Activated naive CD8-positive, alpha-beta T cell treated with anti-CD3 and anti-CD28 coated beads, Interleukin-2, amount 10 ng/mL, durations not matched to agents 7 days and 5 days (primary cell): Measurements from ENCODE around the gene TMEM138. TPM values are rescaled to one million over a fixed set of nuclear protein-coding genes. Genes with fewer than 3 reads are reported as not detected.
"Not testable (repeated sequence)": the region's sequence is repeated elsewhere in the genome, so short reads cannot be mapped to it uniquely, and the experiment has no call there.

Source experiments
- ATAC-seq: fragments of 150-1000 bp; cut with Tn5 transposase; one replicate; pipeline ENCODE4 v1.10.0; 2021; ENCODE audit warnings: low read depth, moderate library complexity
- POLR2A ChIA-PET: fragments of 350-600 bp; sonication (Branson Sonifier 250); formaldehyde crosslinking; loops from one replicate; lab custom pipeline; 2021; ENCODE audit warnings: antibody characterized with exemption; lab: Charles Lee
- DNase-seq: peaks from one replicate; pipeline ENCODE4 v3.0.0; 2021
- H3K27ac Mint-ChIP-seq: one replicate; pipeline ENCODE4 v1.8.0; 2022; ENCODE audit warnings: mild to moderate bottlenecking, mixed read lengths
- H3K27me3 Mint-ChIP-seq: one replicate; pipeline ENCODE4 v1.8.0; 2022; ENCODE audit warnings: mild to moderate bottlenecking, moderate library complexity, mixed read lengths
- H3K36me3 Mint-ChIP-seq: one replicate; pipeline ENCODE4 v1.8.0; 2021; ENCODE audit warnings: mild to moderate bottlenecking, mixed read lengths
- H3K4me1 Mint-ChIP-seq: one replicate; pipeline ENCODE4 v1.8.0; 2021; ENCODE audit warnings: mixed read lengths
- H3K4me3 Mint-ChIP-seq: one replicate; pipeline ENCODE4 v1.8.0; 2022; ENCODE audit warnings: mild to moderate bottlenecking, moderate library complexity, mixed read lengths
- H3K9me3 Mint-ChIP-seq: one replicate; pipeline ENCODE4 v1.8.0; 2021; ENCODE audit warnings: mixed read lengths
- total RNA-seq, 2 experiments: library from RNA; stranded (reverse); gene quantifications; one replicate each; pipeline ENCODE4 v1.2.3, GENCODE V29; 2021

Gene TMEM138
- total RNA-seq, 2 experiments from 2014 or later: 53.4 to 57.7 TPM

DNA sequence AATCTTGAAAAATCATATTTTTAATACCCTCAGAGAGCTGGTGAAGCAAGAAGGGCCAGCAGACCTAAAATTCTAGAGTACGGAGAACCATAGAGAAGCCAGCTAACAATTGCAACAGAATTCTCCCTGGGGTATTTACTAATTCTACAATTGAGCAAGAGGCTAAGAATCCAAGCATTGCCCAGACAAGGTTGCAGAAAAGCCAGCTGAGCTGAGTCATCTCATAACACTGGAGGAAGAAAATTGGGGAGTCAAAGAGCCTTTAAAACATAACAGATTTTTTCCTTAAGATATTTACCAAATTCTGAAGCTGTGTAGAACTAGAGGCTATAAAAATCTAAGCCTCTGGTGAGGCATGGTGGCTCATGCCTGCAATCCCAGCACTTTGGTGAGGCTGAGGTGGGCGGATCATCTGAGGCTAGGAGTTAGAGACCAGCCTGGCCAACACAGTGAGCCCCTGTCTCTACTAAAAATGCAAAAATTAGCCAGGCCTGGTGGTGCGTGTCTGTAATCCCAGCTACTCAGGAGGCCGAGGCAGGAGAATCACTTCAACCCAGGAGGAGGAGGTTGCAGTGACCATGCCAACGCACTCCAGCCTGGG, 16.6 kb downstream of the TMEM138 start:
- Mint-ChIP-seq H3K27me3 (no peaks in the 10 kb centered on the region), H3K9me3 (peaks cover 2% of the 10 kb centered on the region), H3K36me3 (peaks cover 12% of the 10 kb centered on the region), H3K4me1 (no peaks in the 10 kb centered on the region), H3K27ac (no peak overlapping the region), H3K4me3 (no peak overlapping the region)
- ATAC-seq (no peak), DNase-seq (no peak)
- POLR2A ChIA-PET: interaction anchor here (1.2 kb wide), 1 partner anchor 17 kb away, joined by 5 read pairs; the partner anchor contains the start of genes CYB561A3 and TMEM138

DNA sequence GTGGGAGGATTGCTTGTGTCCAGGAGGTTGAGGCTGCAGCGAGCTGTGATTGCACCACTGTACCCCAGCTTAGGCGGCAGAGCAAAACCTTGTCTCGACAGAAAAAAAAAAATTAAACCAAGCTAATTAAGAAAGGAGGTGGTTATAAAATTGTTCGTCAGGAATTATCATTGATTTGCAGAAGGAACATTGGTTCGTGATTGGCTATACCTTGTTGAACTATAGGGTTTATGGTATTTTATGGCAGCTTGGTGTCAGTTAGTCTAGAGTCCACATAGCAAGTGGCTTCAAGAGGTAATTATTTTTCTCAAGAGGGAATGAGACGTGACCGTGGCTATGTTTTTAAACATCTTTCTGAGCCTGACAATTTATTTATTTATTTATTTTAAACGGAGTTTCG, 18.7 kb downstream of the TMEM138 start:
- ATAC-seq (no peak), DNase-seq (no peak)
- H3K27me3 Mint-ChIP-seq: no peaks in the 10 kb centered on the region
- H3K36me3 Mint-ChIP-seq: no peaks in the 10 kb centered on the region
- no peak overlapping the region for H3K4me3 Mint-ChIP-seq
- H3K9me3 Mint-ChIP-seq: no peaks in the 10 kb centered on the region
- H3K27ac Mint-ChIP-seq: no peak overlapping the region
- H3K4me1 Mint-ChIP-seq: peaks cover 3% of the 10 kb centered on the region
- POLR2A ChIA-PET: interaction anchor here (1.4 kb wide), 1 partner anchor 45 kb away, joined by 5 read pairs; no protein-coding TSS in a partner anchor

DNA sequence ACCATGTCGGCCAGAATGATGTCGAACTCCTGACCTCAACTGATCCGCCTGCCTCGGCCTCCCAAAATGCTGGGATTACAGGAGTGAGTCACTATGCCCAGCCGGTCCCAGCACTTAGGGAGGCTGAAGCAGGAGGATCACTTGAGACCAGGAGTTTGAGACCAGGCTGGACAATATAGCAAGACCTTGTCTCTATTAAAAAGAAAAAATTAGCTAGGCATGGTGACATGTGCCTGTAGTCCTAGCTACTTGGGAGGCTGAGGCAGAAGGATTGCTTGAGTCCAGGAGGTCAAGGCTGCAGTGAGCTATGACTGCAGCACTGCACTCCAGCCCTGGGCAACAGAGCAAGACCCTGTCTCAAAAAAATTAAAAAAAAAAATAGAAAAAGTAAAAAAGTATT, 21.7 kb downstream of the TMEM138 start:
- DNase-seq, H3K4me3 Mint-ChIP-seq, ATAC-seq, H3K9me3 Mint-ChIP-seq, H3K27me3 Mint-ChIP-seq, H3K36me3 Mint-ChIP-seq, H3K27ac Mint-ChIP-seq, H3K4me1 Mint-ChIP-seq: not testable (repeated sequence)
- POLR2A ChIA-PET: interaction anchor here (0.9 kb wide), 1 partner anchor 50 kb away, joined by 3 read pairs; no protein-coding TSS in a partner anchor

DNA sequence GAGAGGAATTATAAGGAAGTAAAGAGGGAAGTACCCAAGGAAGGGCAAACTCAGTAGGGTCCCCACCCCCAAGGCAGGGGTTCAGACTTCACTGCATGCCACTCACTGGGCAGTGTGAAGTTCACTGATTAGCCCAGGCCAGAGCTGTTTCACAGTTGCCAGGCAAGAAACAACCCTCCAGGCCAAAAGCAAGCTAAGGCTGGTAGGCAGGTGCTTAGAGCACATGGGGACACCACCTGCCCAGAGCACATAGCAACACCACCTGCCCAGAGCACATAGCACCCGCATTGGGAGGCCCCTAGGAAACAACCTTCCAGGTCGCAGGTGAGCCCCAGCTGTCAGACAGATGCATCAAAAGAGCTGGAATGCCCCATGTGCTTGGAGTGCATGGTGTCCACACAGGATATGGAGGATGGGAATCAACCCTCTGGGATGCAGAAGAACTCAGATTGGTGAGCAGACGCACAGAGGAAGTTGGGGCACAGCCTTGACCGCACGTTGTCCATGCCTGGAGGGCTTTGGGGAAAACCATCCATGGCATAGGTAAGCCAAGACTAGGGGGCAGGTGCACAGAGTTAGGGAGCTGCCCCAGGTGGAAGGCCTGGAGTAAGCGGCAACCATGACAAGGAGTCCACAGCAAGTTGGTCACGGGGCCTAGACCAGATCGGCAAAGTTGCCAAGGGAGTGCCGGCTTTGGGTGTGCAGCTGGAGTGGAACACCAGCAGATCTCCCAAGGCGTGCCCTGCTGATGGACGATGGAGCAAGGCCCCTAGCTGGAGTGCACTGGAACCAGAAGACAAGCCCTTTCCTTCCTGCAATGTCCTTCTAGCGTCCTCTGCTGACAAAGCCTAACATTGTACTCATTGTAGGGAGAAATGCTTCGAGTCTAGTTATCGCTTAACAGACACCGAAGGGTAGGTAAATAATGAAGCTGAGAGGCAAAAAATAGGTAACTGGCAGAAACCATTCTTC, 22.4 kb downstream of the TMEM138 start:
- H3K4me1 Mint-ChIP-seq: peaks cover 3% of the 10 kb centered on the region
- ATAC-seq: no peak
- peaks cover 1% of the 10 kb centered on the region for H3K9me3 Mint-ChIP-seq
- POLR2A ChIA-PET: interaction anchor here (0.6 to 3.1 kb wide), 5 partner anchors 10 to 90 kb away, joined by 3 to 28 read pairs (median 3); no protein-coding TSS in a partner anchor
- H3K36me3 Mint-ChIP-seq: peaks cover 1% of the 10 kb centered on the region
- no peaks in the 10 kb centered on the region for H3K27me3 Mint-ChIP-seq
- no peak overlapping the region for H3K27ac Mint-ChIP-seq
- H3K4me3 Mint-ChIP-seq: no peak overlapping the region
- DNase-seq: no peak

DNA sequence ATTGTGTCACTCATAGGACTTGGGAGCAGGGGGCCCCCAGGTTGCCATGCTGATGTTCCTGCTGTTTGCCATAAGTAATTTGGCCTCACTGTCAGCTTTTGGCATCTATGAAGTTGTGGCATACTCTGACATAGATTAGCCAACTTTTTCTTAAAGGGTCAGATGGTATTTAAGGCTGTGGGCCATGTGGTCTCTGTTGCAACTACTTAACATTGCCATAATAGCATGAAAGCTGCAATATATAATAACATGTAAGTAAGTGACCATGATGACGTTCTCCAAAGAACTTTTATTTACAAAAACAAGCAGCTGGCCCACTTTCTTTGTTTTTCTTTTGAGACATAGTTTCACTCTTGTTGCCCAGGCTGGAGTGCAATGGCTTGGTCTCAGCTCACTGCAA, 28.0 kb downstream of the TMEM138 start:
- POLR2A ChIA-PET: interaction anchor here (0.6 to 4.2 kb wide), 2 partner anchors 32 to 56 kb away, joined by 3 to 26 read pairs; partner anchors contain the start of genes DDB1 and TKFC
- H3K9me3 Mint-ChIP-seq: peaks cover 2% of the 10 kb centered on the region
- no peak overlapping the region for H3K4me3 Mint-ChIP-seq
- no peak for DNase-seq
- H3K4me1 Mint-ChIP-seq: peaks cover 24% of the 10 kb centered on the region
- peaks cover 12% of the 10 kb centered on the region for H3K36me3 Mint-ChIP-seq
- no peak overlapping the region for H3K27ac Mint-ChIP-seq
- no peak for ATAC-seq
- H3K27me3 Mint-ChIP-seq: no peaks in the 10 kb centered on the region

DNA sequence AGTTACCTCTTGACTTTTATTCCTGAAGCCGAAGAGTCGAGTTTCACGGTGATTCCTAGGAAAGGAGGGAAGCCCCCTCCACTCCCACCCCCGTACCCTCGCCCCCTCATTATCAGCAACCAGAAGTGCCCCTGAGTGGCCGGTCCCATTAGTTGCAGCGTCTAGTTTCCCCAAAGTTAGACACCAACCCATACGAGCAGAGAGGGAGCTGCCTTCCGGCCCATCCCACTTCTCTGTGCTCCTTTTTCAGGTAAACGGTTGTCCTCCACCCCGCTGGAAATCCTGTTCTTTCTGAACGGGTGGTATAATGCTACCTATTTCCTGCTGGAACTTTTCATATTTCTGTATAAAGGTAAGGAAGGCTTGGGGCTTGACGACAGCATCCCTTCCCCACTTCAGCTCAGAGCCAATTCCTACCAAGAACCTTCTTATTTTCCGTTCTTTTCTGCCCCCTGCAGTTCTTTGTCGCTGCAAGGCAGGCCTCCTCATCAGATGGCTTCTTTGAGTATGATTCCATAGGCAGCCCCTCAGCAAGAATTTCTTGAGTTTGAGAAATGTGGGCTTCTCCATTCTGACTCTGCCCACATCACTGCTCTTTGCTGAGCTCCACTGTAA, 30.9 kb downstream of the TMEM138 start:
- Mint-ChIP-seq H3K9me3 (peaks cover 2% of the 10 kb centered on the region), H3K27me3 (no peaks in the 10 kb centered on the region), H3K27ac (peak overlapping the region; percentile 90), H3K4me1 (peaks cover 22% of the 10 kb centered on the region), H3K36me3 (peaks cover 20% of the 10 kb centered on the region), H3K4me3 (peak overlapping the region; percentile 91)
- POLR2A ChIA-PET: interaction anchor here (0.6 to 4.2 kb wide), 6 partner anchors 8 to 62 kb away, joined by 3 to 26 read pairs (median 12); partner anchors contain the start of genes CPSF7, CYB561A3, DDB1 and SDHAF2
- DNase-seq (no peak), ATAC-seq (peak; percentile 25)

DNA sequence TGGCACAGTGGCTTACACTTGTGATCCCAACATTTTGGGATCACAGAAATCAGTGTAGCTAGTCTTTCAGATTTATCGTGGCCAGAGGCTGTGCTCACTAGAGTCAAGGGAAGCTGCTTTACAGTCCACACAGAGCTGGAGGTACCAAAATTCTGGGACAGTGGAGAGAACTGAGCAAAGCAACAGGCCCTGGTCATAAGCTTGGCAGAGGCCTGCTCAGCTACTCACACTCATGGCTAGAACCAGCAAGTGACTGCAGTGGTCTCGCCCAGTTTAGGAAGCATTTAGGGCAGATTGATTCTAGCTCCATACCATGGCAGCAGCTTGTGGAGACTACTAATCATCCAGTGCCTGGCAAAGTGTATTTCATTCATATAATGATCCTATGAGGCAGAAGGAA, 39.0 kb downstream of the TMEM138 start:
- ATAC-seq: no peak
- no peak for DNase-seq
- peak overlapping the region; percentile 4 for H3K27ac Mint-ChIP-seq
- POLR2A ChIA-PET: interaction anchor here (0.5 to 1.2 kb wide), 4 partner anchors 8 to 50 kb away, joined by 3 to 5 read pairs (median 3); partner anchors contain the start of genes CPSF7 and SDHAF2
- H3K4me3 Mint-ChIP-seq: no peak overlapping the region
- no peaks in the 10 kb centered on the region for H3K9me3 Mint-ChIP-seq
- H3K36me3 Mint-ChIP-seq: peaks cover 16% of the 10 kb centered on the region
- H3K4me1 Mint-ChIP-seq: no peaks in the 10 kb centered on the region
- no peaks in the 10 kb centered on the region for H3K27me3 Mint-ChIP-seq

DNA sequence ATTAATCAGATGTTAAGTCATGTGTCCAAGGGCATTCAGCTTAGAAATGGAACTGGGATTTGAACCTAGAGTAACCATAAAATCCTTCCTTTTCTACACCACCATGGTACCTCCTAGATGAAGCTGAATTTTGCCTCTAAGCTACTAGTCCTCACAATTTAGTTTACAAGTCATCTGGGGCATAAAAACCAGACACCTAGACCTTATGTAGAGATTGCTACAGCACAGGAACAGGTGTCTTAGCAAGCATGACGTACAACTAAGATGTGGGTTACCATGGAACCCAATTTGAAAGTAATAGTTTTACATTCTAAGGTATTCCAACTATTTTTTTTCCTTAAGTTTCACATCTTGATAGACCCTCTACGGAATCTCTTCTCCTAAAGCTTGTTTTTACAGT, 39.4 kb downstream of the TMEM138 start:
- Mint-ChIP-seq H3K4me1 (no peaks in the 10 kb centered on the region), H3K4me3 (no peak overlapping the region), H3K36me3 (peaks cover 16% of the 10 kb centered on the region), H3K27ac (no peak overlapping the region), H3K9me3 (no peaks in the 10 kb centered on the region), H3K27me3 (no peaks in the 10 kb centered on the region)
- ATAC-seq (no peak), DNase-seq (no peak)
- POLR2A ChIA-PET: interaction anchor here (0.9 to 1.2 kb wide), 3 partner anchors 9 to 28 kb away, joined by 3 to 5 read pairs (median 3); partner anchors contain the start of genes CPSF7 and SDHAF2

DNA sequence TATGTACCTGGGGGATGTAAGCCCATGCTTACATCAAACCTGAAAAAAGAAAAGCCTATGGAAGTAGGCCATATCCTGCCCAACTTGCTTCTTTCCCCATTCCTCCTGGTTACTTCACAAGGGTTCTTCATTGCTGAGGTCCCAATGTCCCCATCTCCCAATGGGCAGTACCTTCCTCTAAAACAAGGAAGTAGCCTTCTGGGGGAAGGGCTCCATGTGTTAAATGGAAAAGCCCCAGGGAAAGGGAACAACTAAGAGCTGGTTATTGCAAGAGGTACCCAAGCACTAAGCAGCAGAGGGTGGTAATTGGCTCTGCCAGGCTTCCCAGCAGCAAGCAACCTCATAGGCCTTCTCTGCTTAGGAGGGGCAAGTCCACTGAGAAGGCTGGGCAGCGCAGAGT, 41.5 kb downstream of the TMEM138 start:
- H3K27ac Mint-ChIP-seq: no peak overlapping the region

DNA sequence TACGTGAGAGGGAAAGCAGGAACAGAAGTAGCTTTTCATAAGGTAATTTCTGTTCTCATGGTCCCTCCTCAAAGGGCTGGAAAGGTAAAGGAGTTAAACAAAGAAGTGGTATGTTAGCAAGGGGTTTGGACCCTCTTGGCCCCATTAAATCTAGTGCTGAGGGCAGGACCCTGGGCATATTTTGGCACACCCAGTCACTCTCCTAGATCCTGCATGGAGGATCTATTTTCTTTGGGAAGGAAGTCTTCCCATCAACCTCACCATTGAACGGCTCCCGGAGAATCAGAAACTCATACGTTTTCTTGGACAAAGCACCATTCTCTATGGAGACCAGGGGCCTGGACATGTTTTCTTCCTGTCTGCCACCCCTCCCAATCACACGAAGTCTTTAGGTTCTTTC, 41.9 kb downstream of the TMEM138 start:
- DNase-seq: no peak
- ATAC-seq: no peak
- Mint-ChIP-seq H3K9me3 (no peaks in the 10 kb centered on the region), H3K4me3 (no peak overlapping the region), H3K4me1 (peaks cover 2% of the 10 kb centered on the region), H3K36me3 (peaks cover 17% of the 10 kb centered on the region), H3K27ac (no peak overlapping the region), H3K27me3 (no peaks in the 10 kb centered on the region)
- POLR2A ChIA-PET: no interaction called here

More for the DNA sequence above, 41.5 kb downstream of the TMEM138 start:
- no peak for DNase-seq
- Mint-ChIP-seq H3K9me3 (no peaks in the 10 kb centered on the region), H3K36me3 (peaks cover 16% of the 10 kb centered on the region), H3K4me3 (no peak overlapping the region), H3K4me1 (peaks cover 2% of the 10 kb centered on the region), H3K27me3 (no peaks in the 10 kb centered on the region)
- no peak for ATAC-seq
- POLR2A ChIA-PET: no interaction called here

DNA sequence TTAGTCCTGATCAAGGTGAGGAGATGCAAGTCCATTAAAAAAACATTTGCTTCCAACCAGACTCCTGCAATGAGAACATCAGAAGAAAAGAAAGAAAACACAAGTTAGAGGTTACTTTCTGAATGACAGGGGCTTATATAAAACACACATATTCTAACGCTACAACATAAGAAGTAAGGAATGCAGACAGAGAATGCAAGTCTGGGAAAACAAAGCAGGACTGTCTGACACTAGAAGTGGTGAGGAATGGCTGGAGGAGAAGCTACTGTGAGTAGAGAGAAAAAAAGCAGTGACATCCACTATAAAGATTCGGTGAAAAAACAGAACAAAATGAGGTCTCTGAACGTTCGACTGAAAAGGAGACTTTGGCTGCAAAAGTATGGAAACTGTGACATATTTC, 42.5 kb downstream of the TMEM138 start:
- POLR2A ChIA-PET: no interaction called here
- H3K4me3 Mint-ChIP-seq: no peak overlapping the region
- no peaks in the 10 kb centered on the region for H3K9me3 Mint-ChIP-seq
- H3K27ac Mint-ChIP-seq: no peak overlapping the region
- ATAC-seq: no peak
- H3K36me3 Mint-ChIP-seq: peaks cover 17% of the 10 kb centered on the region
- no peak for DNase-seq
- peaks cover 2% of the 10 kb centered on the region for H3K4me1 Mint-ChIP-seq
- H3K27me3 Mint-ChIP-seq: no peaks in the 10 kb centered on the region

DNA sequence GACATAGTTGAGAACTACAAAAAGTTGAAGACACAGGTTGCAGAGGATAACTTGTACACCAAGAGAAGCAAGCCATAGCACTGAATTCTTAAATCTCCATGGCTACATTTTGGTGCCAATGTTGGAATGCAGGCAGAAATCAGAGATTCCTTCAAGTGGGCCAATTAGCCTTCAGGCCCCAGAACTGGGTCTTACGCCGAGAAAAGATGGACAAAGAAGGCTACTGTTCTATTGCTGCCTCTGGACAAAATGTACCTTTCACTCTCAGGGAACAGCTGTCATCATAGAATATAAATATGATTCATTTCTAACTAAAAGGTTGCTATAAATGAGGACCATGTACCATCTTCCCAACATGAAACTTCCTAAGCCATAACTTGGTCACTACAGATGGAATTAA, 43.9 kb downstream of the TMEM138 start:
- DNase-seq (no peak), ATAC-seq (no peak)
- Mint-ChIP-seq H3K9me3 (no peaks in the 10 kb centered on the region), H3K27ac (no peak overlapping the region), H3K36me3 (peaks cover 21% of the 10 kb centered on the region), H3K4me1 (peaks cover 2% of the 10 kb centered on the region), H3K4me3 (no peak overlapping the region), H3K27me3 (no peaks in the 10 kb centered on the region)
- POLR2A ChIA-PET: no interaction called here
